HEK293 (cell line): ENCODE data around the gene EHD1.

Experiments used
- CTCF ChIP-seq: fragments of 450-650 bp; formaldehyde crosslinking; IDR thresholded peaks from 2 replicates; pipeline ENCODE4 v1.5.1; 2016; ENCODE audit warnings: missing biosample characterization, missing genetic modification characterization
- FEZF1 ChIP-seq: fragments of 450-650 bp; formaldehyde crosslinking; IDR thresholded peaks from 2 replicates; pipeline ENCODE4 v1.5.1; 2016; ENCODE audit warnings: missing biosample characterization, missing genetic modification characterization
- IKZF3 ChIP-seq: fragments of 450-650 bp; IDR thresholded peaks from 2 replicates; pipeline ENCODE4 v1.5.0; 2018; ENCODE audit warnings: missing biosample characterization, mild to moderate bottlenecking, missing genetic modification characterization, moderate library complexity
- SETDB1 ChIP-seq: IDR thresholded peaks from one replicate; pipeline ENCODE4 v1.6.1; 2017; ENCODE audit warnings: mild to moderate bottlenecking, low read length, moderate library complexity, mixed read lengths; ENCODE audit not compliant: insufficient read length
- TSHZ1 ChIP-seq: fragments of 450-650 bp; formaldehyde crosslinking; IDR thresholded peaks from 2 replicates; pipeline ENCODE4 v1.5.1; 2016; ENCODE audit warnings: missing biosample characterization, missing genetic modification characterization, borderline replicate concordance
- ZBTB17 ChIP-seq: fragments of 450-650 bp; formaldehyde crosslinking; IDR thresholded peaks from 2 replicates; pipeline ENCODE4 v1.5.1; 2016; ENCODE audit warnings: missing biosample characterization, missing genetic modification characterization
- ZBTB21 ChIP-seq: fragments of 450-650 bp; formaldehyde crosslinking; IDR thresholded peaks from 2 replicates; pipeline ENCODE4 v1.5.1; 2017; ENCODE audit warnings: missing biosample characterization, missing genetic modification characterization
- ZNF223 ChIP-seq: fragments of 450-650 bp; formaldehyde crosslinking; IDR thresholded peaks from 2 replicates; pipeline ENCODE4 v1.5.1; 2016; ENCODE audit warnings: missing biosample characterization, missing genetic modification characterization
- ZNF391 ChIP-seq: fragments of 450-650 bp; formaldehyde crosslinking; IDR thresholded peaks from 2 replicates; pipeline ENCODE4 v1.5.1; 2016; ENCODE audit warnings: low read depth, missing biosample characterization, missing genetic modification characterization, borderline replicate concordance
- ZNF530 ChIP-seq: fragments of 450-650 bp; formaldehyde crosslinking; IDR thresholded peaks from 2 replicates; pipeline ENCODE4 v1.5.1; 2016; ENCODE audit warnings: low read depth, missing biosample characterization, missing genetic modification characterization
- ZNF555 ChIP-seq: fragments of 450-650 bp; formaldehyde crosslinking; conservative IDR thresholded peaks from 2 replicates; pipeline ENCODE4 v1.5.1; 2017; ENCODE audit warnings: missing biosample characterization, mild to moderate bottlenecking, missing genetic modification characterization, inconsistent platforms
- ZNF704 ChIP-seq: fragments of 450-650 bp; formaldehyde crosslinking; IDR thresholded peaks from 2 replicates; pipeline ENCODE4 v1.5.1; 2016; ENCODE audit warnings: missing biosample characterization, missing genetic modification characterization
- ZSCAN5A ChIP-seq: fragments of 450-650 bp; formaldehyde crosslinking; IDR thresholded peaks from 2 replicates; pipeline ENCODE4 v1.5.1; 2016; ENCODE audit warnings: missing biosample characterization, missing genetic modification characterization

- TF ChIP-seq IKZF3 (tag by site-specific recombination) (no peak), CTCF (tag by site-specific recombination) (no peak), ZBTB21 (no peak), TSHZ1 (no peak), FEZF1 (tag by site-specific recombination) (no peak), SETDB1 (no peak), ZSCAN5A (no peak), ZNF223 (tag by site-specific recombination) (no peak), ZBTB17 (no peak), ZNF530 (tag by site-specific recombination) (no peak), ZNF704 (tag by site-specific recombination) (no peak), ZNF391 (no peak), ZNF555 (tag by site-specific recombination) (no peak)
Observed at GRCh38 chr11:64833509-64833908, 44.9 kb downstream of the EHD1 start.
